H1 (cell line): ENCODE data around the gene KLHL17.

Experiments
- ASH2L ChIP-seq: fragments of 200-600, 300-600 bp; sonication (generic); IDR thresholded peaks from one replicate; pipeline ENCODE4 v1.7.1; 2017; ENCODE audit warnings: low read length
- ATF2 ChIP-seq: IDR thresholded peaks from 2 replicates; pipeline ENCODE4 v1.6.1; 2012; ENCODE audit warnings: low read length, inconsistent platforms
- CTCF ChIP-seq, 3 experiments: IDR thresholded peaks; 1 replicate in 2 of 3; 2 replicates in 1 of 3; pipeline versions ENCODE4 v1.5.1 to v1.6.1; 2011; ENCODE audit warnings: low read length in 3 of 3, mild to moderate bottlenecking in 3 of 3, inconsistent platforms in 2 of 3, low read depth in 1 of 3, moderate library complexity in 1 of 3; ENCODE audit not compliant: insufficient read depth in 1 of 3; ENCODE audit errors: control extremely low read depth in 1 of 3
- HDAC6 ChIP-seq: IDR thresholded peaks from one replicate; pipeline ENCODE4 v1.7.1; 2012; ENCODE audit warnings: low read depth, mild to moderate bottlenecking, inconsistent platforms, low read length, moderate library complexity
- JUN ChIP-seq: IDR thresholded peaks from 2 replicates; pipeline ENCODE4 v1.6.1; 2011; ENCODE audit warnings: low read depth, mild to moderate bottlenecking, improper control_type of control experiment, low read length
- JUND ChIP-seq: IDR thresholded peaks from 2 replicates; pipeline ENCODE4 v1.6.1; 2011; ENCODE audit warnings: mild to moderate bottlenecking, improper control_type of control experiment, low read length
- MAFK ChIP-seq: IDR thresholded peaks from 2 replicates; pipeline ENCODE4 v1.6.1; 2012; ENCODE audit warnings: low read depth, mild to moderate bottlenecking, improper control_type of control experiment, low read length
- POLR2AphosphoS5 ChIP-seq: IDR thresholded peaks from 2 replicates; pipeline ENCODE4 v1.6.1; 2011; ENCODE audit warnings: low read depth, low read length
- RNF2 ChIP-seq: fragments of 200-900, 300-1000 bp; sonication (generic); IDR thresholded peaks from 2 replicates; pipeline ENCODE4 v1.7.1; 2016; ENCODE audit warnings: borderline replicate concordance, low read depth, mild to moderate bottlenecking, antibody characterized with exemption, low read length; ENCODE audit not compliant: poor library complexity, severe bottlenecking; ENCODE audit errors: missing control alignments
- SIN3A ChIP-seq, 2 experiments: IDR thresholded peaks in 1 of 2; conservative IDR thresholded peaks in 1 of 2; 2 replicates each; pipeline ENCODE4 v1.6.1; 2011 to 2012; ENCODE audit warnings: low read length in 2 of 2, improper control_type of control experiment in 1 of 2, low read depth in 1 of 2, mild to moderate bottlenecking in 1 of 2
- SP1 ChIP-seq: IDR thresholded peaks from 2 replicates; pipeline ENCODE4 v1.6.1; 2011; ENCODE audit warnings: low read depth, low read length
- TAF1 ChIP-seq: IDR thresholded peaks from 2 replicates; pipeline ENCODE4 v1.6.1; 2011; ENCODE audit warnings: mild to moderate bottlenecking, low read depth, low read length
- YY1 ChIP-seq: IDR thresholded peaks from 2 replicates; pipeline ENCODE4 v1.6.1; 2011; ENCODE audit warnings: low read depth, mild to moderate bottlenecking, low read length

GRCh38 chr1:942864-943533 is 17.4 kb upstream of the KLHL17 start:
- no peak for TF ChIP-seq CTCF (IDR thresholded peaks at IDR 0.05; ENCODE audit: control extremely low read depth in 1 of 3, insufficient read depth in 1 of 3, low read depth in 1 of 3, low read length in 3 of 3)
- TF ChIP-seq JUND: no peak
- no peak for TF ChIP-seq TAF1
- TF ChIP-seq MAFK: no peak
- TF ChIP-seq POLR2AphosphoS5: no peak
- TF ChIP-seq JUN: no peak
- no peak for TF ChIP-seq HDAC6
- no peak for TF ChIP-seq SIN3A (conservative IDR thresholded peaks at IDR 0.05 in 1 of 2, IDR thresholded peaks at IDR 0.05 in 1 of 2; ENCODE audit: low read depth in 1 of 2, low read length in 2 of 2)
- no peak for TF ChIP-seq SP1
- no peak for TF ChIP-seq ATF2
- no peak for TF ChIP-seq RNF2
- no peak for TF ChIP-seq YY1
- no peak for TF ChIP-seq ASH2L
